ENCODE results near the gene POU3F1. TPM values are rescaled to one million over a fixed set of nuclear protein-coding genes. Genes with fewer than 3 reads are reported as not detected.

Gene POU3F1
- total and polyA plus RNA-seq, 12 donors, result 0.05 to 6.9 (median 2.0) TPM

DNA sequence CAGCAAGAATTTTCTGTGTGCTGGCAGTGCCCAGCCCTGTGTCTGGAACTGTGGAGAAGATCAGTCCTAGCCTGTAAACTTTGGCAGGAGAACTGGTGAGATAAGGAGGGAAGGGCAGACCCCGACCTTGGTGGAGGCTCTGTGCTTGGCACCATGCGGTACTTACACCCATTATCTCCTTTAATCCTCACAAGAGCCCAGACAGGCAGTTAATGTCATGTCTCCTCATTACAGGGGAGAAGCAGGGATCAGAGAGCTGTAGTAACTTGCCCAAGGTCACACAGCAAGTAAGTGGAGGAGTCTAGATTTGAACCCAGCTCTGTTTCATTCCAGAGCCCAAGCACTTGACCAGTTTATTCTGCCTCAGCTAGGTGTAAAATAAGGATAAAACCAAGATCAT, 13.9 kb upstream of the POU3F1 start:
- no peaks in the 10 kb centered on the region for H3K9me3 ChIP-seq (replicated peaks in 1 of 3)
- no peaks in the 10 kb centered on the region for H3K4me1 ChIP-seq (replicated peaks in 1 of 2)
- DNase-seq, result no peak
- no peak for TF ChIP-seq POLR2A (IDR thresholded peaks at IDR 0.05)
- TF ChIP-seq, protein P1, sequence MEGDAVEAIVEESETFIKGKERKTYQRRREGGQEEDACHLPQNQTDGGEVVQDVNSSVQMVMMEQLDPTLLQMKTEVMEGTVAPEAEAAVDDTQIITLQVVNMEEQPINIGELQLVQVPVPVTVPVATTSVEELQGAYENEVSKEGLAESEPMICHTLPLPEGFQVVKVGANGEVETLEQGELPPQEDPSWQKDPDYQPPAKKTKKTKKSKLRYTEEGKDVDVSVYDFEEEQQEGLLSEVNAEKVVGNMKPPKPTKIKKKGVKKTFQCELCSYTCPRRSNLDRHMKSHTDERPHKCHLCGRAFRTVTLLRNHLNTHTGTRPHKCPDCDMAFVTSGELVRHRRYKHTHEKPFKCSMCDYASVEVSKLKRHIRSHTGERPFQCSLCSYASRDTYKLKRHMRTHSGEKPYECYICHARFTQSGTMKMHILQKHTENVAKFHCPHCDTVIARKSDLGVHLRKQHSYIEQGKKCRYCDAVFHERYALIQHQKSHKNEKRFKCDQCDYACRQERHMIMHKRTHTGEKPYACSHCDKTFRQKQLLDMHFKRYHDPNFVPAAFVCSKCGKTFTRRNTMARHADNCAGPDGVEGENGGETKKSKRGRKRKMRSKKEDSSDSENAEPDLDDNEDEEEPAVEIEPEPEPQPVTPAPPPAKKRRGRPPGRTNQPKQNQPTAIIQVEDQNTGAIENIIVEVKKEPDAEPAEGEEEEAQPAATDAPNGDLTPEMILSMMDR (IDR thresholded peaks at IDR 0.05), result no peak
- H3K27me3 ChIP-seq, result no peaks in the 10 kb centered on the region
- H3K27ac ChIP-seq, result no peak overlapping the region
- no peaks in the 10 kb centered on the region for H3K36me3 ChIP-seq (replicated peaks in 1 of 2)
- WGBS, 4 donors, result 33 to 62% (median 42%) methylated on average over 2 of the region's 2 CpGs
- intact Hi-C loops (cut with DNase I), result no loop called here
- no peak overlapping the region for H3K4me3 ChIP-seq

DNA sequence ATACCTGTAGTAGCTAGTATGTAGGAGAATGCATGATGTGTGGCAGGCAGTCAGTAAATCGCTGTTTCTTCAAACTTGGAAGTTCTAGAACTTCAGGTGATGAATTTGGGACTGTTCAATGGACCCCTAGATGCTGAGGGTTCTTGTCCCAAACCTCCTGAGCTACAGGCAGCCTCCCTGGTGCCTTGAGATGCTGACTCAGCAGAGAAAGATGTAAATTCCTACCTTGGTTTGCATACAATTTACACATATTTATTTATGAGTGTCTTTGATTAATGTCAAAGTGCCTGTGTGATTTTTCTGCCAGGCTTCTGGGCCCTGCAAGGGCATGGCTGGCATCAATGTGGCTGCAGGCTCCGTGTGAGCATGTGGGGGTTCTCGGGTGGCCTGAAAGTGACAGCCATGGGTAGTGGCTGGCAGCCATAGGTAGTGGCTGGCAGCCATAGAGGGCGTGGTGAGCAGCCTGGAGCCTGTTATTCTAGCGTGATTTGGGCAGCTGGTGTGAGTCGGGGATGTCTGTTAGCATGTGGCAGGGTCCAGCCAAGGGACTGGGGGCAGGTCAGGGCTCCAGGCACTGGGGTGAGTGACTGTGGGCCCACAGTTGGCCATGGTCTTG, 13.2 kb upstream of the POU3F1 start:
- no peaks in the 10 kb centered on the region for H3K27me3 ChIP-seq
- intact Hi-C loops (cut with DNase I), result no loop called here
- TF ChIP-seq POLR2A (IDR thresholded peaks at IDR 0.05), result no peak
- TF ChIP-seq, protein P1 (IDR thresholded peaks at IDR 0.05), result no peak
- H3K27ac ChIP-seq, result no peak overlapping the region
- H3K4me1 ChIP-seq (replicated peaks in 1 of 2), result no peaks in the 10 kb centered on the region
- WGBS, 4 donors, result 81 to 91% (median 87%) methylated on average over 5 to 6 of the region's 6 CpGs
- no peak overlapping the region for H3K4me3 ChIP-seq
- no peaks in the 10 kb centered on the region for H3K36me3 ChIP-seq (replicated peaks in 1 of 2)
- no peak for DNase-seq
- H3K9me3 ChIP-seq (replicated peaks in 1 of 3), result no peaks in the 10 kb centered on the region

DNA sequence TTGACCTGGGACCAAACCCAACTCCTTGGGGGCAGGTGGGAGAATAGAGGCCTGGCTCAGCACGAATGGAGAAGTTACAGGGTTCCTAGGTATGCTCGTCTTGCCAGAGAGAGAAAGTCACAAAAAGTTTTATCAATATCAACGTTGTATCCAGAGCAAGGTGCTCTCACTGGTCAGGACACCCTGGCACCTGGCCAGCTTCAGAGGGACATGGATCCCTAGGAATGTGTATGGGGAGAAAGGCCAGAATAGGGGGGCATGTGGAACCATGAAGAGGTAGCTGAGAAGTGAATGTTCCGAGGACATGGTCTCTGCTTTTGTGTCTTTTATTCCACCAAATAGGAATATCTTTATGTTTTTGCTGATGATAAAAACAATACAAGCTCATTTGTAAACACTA, 9.4 kb upstream of the POU3F1 start:
- no peaks in the 10 kb centered on the region for H3K9me3 ChIP-seq (replicated peaks in 1 of 3)
- H3K4me3 ChIP-seq, result no peak overlapping the region
- H3K36me3 ChIP-seq (replicated peaks in 1 of 2), result no peaks in the 10 kb centered on the region
- no peak for DNase-seq
- no peaks in the 10 kb centered on the region for H3K4me1 ChIP-seq (replicated peaks in 1 of 2)
- TF ChIP-seq, protein P1 (IDR thresholded peaks at IDR 0.05), result no peak
- no peak for TF ChIP-seq POLR2A (IDR thresholded peaks at IDR 0.05)
- H3K27ac ChIP-seq, result no peak overlapping the region
- no peaks in the 10 kb centered on the region for H3K27me3 ChIP-seq
- intact Hi-C loops (cut with DNase I), result no loop called here
- 66 to 79% (median 73%) methylated on average over 4 of the region's 4 CpGs for WGBS, 4 donors

DNA sequence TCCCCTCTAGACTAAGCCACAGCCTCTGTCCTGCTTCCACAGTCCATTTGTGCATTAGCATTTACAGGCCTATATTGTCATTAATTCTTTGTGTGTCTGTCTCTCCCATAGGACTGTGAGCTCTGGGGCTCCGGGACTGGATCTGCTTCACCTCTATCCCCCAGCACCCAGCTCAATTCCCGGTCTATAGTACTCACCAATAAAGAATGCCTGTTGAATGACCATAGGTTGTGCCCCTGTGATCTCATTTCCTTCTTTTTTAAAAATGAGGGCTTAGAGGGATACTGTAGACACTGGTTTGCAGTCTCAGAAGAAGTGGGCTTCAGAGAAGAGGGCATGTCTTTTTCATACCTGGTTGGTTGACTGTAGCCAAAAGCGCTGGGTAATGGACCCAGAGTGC, 8.8 kb upstream of the POU3F1 start:
- no peaks in the 10 kb centered on the region for H3K36me3 ChIP-seq (replicated peaks in 1 of 2)
- DNase-seq, result no peak
- intact Hi-C loops (cut with DNase I), result no loop called here

More for the DNA sequence above, 8.8 kb upstream of the POU3F1 start:
- Histone ChIP-seq H3K4me3 (no peak overlapping the region), H3K27me3 (no peaks in the 10 kb centered on the region), H3K27ac (no peak overlapping the region), H3K4me1 (replicated peaks in 1 of 2) (no peaks in the 10 kb centered on the region), H3K9me3 (replicated peaks in 1 of 3) (no peaks in the 10 kb centered on the region)
- WGBS, 4 donors, result 94 to 100% (median 95%) methylated on average over 3 of the region's 3 CpGs
- no peak for TF ChIP-seq POLR2A (IDR thresholded peaks at IDR 0.05)
- TF ChIP-seq, protein P1 (IDR thresholded peaks at IDR 0.05), result no peak

Data from adrenal gland (tissue), 12 donors.